Measurements from ENCODE around the gene ARHGEF7. TPM values are rescaled to one million over a fixed set of nuclear protein-coding genes. Genes with fewer than 3 reads are reported as not detected.
"Not testable (repeated sequence)": the region's sequence is repeated elsewhere in the genome, so short reads cannot be mapped to it uniquely, and the experiment has no call there.

The ARHGEF7 gene
- total RNA-seq, 1 donor from 2014 or later, result 63.7 TPM

- intact Hi-C loops (cut with DNase I), result no loop called here
- H3K4me1 ChIP-seq, result no peaks in the 10 kb centered on the region
- no peak overlapping the region for H3K4me3 ChIP-seq
- DNase-seq, result no peak
- no peaks in the 10 kb centered on the region for H3K9me3 ChIP-seq
- no peak for TF ChIP-seq CTCF (IDR thresholded peaks at IDR 0.05)
- H3K27ac ChIP-seq, result no peak overlapping the region
- peaks cover 48% of the 10 kb centered on the region for H3K36me3 ChIP-seq
- no peaks in the 10 kb centered on the region for H3K27me3 ChIP-seq (ENCODE audit: low read depth)
- no peak for ATAC-seq
These were observed 141.8 kb downstream of the ARHGEF7 start for GRCh38 chr13:111256946-111257345.

- ATAC-seq; intact Hi-C loops (cut with DNase I); H3K4me3 ChIP-seq; H3K27ac ChIP-seq; H3K9me3 ChIP-seq; H3K27me3 ChIP-seq (ENCODE audit: low read depth); H3K4me1 ChIP-seq; DNase-seq: not testable (repeated sequence)
- H3K36me3 ChIP-seq, result peaks cover 49% of the 10 kb centered on the region
These were observed 142.8 kb downstream of the ARHGEF7 start for GRCh38 chr13:111257899-111258298.

- TF ChIP-seq CTCF (IDR thresholded peaks at IDR 0.05), result no peak
- intact Hi-C loops (cut with DNase I), result no loop called here
- Histone ChIP-seq H3K4me3 (no peak overlapping the region), H3K36me3 (peaks cover 47% of the 10 kb centered on the region), H3K9me3 (no peaks in the 10 kb centered on the region), H3K27ac (no peak overlapping the region), H3K4me1 (no peaks in the 10 kb centered on the region), H3K27me3 (ENCODE audit: low read depth) (no peaks in the 10 kb centered on the region)
- no peak for ATAC-seq
- DNase-seq, result no peak
These were observed 143.5 kb downstream of the ARHGEF7 start for GRCh38 chr13:111258637-111259036.

GRCh38 chr13:111259058-111259457 is 143.9 kb downstream of the ARHGEF7 start:
- peaks cover 43% of the 10 kb centered on the region for H3K36me3 ChIP-seq
- H3K9me3 ChIP-seq, result no peaks in the 10 kb centered on the region
- intact Hi-C loops (cut with DNase I), result no loop called here
- H3K27ac ChIP-seq, result no peak overlapping the region
- no peak overlapping the region for H3K4me3 ChIP-seq
- no peak for DNase-seq
- no peak for ATAC-seq
- H3K27me3 ChIP-seq (ENCODE audit: low read depth), result no peaks in the 10 kb centered on the region
- H3K4me1 ChIP-seq, result no peaks in the 10 kb centered on the region
- TF ChIP-seq CTCF (IDR thresholded peaks at IDR 0.05), result no peak

GRCh38 chr13:111261326-111261725 is 146.2 kb downstream of the ARHGEF7 start:
- no peaks in the 10 kb centered on the region for H3K4me1 ChIP-seq
- intact Hi-C loops (cut with DNase I), result no loop called here
- no peak for TF ChIP-seq CTCF (IDR thresholded peaks at IDR 0.05)
- no peak for DNase-seq
- no peaks in the 10 kb centered on the region for H3K9me3 ChIP-seq
- ATAC-seq, result no peak
- peaks cover 40% of the 10 kb centered on the region for H3K36me3 ChIP-seq
- no peaks in the 10 kb centered on the region for H3K27me3 ChIP-seq (ENCODE audit: low read depth)
- H3K4me3 ChIP-seq, result no peak overlapping the region
- H3K27ac ChIP-seq, result no peak overlapping the region

- H3K36me3 ChIP-seq, result peaks cover 41% of the 10 kb centered on the region
- intact Hi-C loops (cut with DNase I), result no loop called here
- H3K4me3 ChIP-seq, result no peak overlapping the region
- no peaks in the 10 kb centered on the region for H3K9me3 ChIP-seq
- TF ChIP-seq CTCF (IDR thresholded peaks at IDR 0.05), result no peak
- no peaks in the 10 kb centered on the region for H3K27me3 ChIP-seq (ENCODE audit: low read depth)
- ATAC-seq (no peak), DNase-seq (no peak)
- no peak overlapping the region for H3K27ac ChIP-seq
- H3K4me1 ChIP-seq, result no peaks in the 10 kb centered on the region
These were observed 147.2 kb downstream of the ARHGEF7 start for GRCh38 chr13:111262281-111262680.

Measured in lower lobe of right lung (tissue), 2 donors.